ENCODE measurements around the gene C15orf61. TPM values are rescaled to one million over a fixed set of nuclear protein-coding genes. Genes with fewer than 3 reads are reported as not detected.

The C15orf61 gene
- total RNA-seq, 1 donor = 10.1 TPM

GRCh38 chr15:67509918-67510317 is 11.0 kb upstream of the C15orf61 start:
- Histone ChIP-seq H3K27me3 (ENCODE audit: insufficient read depth, low read length) (no peaks in the 10 kb centered on the region), H3K79me2 (ENCODE audit: insufficient read depth, low read length) (no peaks in the 10 kb centered on the region), H3K4me1 (ENCODE audit: insufficient read depth, low read length) (peaks cover 39% of the 10 kb centered on the region), H3K4me2 (ENCODE audit: insufficient read depth, low read length) (no peak overlapping the region), H3K9me3 (ENCODE audit: low read depth, low read length) (no peaks in the 10 kb centered on the region), H3K36me3 (ENCODE audit: insufficient read depth, low read length) (no peaks in the 10 kb centered on the region), H3K27ac (ENCODE audit: low read depth, low read length) (no peak overlapping the region), H2AFZ (ENCODE audit: low read length) (no peak overlapping the region), H3K4me3 (ENCODE audit: insufficient read depth, low read length) (no peak overlapping the region), H4K20me1 (ENCODE audit: insufficient read depth, low read length) (no peaks in the 10 kb centered on the region)
- TF ChIP-seq CTCF (IDR thresholded peaks at IDR 0.05; ENCODE audit: extremely low read depth, low read depth, low read length) = no peak
- DNase-seq (ENCODE audit: insufficient read length, low spot score, missing footprints) = no peak

- Histone ChIP-seq H3K4me3 (ENCODE audit: insufficient read depth, low read length) (no peak overlapping the region), H3K4me1 (ENCODE audit: insufficient read depth, low read length) (peaks cover 39% of the 10 kb centered on the region), H3K4me2 (ENCODE audit: insufficient read depth, low read length) (peak overlapping the region; percentile 71), H3K79me2 (ENCODE audit: insufficient read depth, low read length) (no peaks in the 10 kb centered on the region), H3K9me3 (ENCODE audit: low read depth, low read length) (no peaks in the 10 kb centered on the region), H2AFZ (ENCODE audit: low read length) (no peak overlapping the region), H3K27ac (ENCODE audit: low read depth, low read length) (peak overlapping the region; percentile 55), H3K36me3 (ENCODE audit: insufficient read depth, low read length) (no peaks in the 10 kb centered on the region), H4K20me1 (ENCODE audit: insufficient read depth, low read length) (no peaks in the 10 kb centered on the region), H3K27me3 (ENCODE audit: insufficient read depth, low read length) (no peaks in the 10 kb centered on the region)
- DNase-seq (ENCODE audit: insufficient read length, low spot score, missing footprints) = no peak
- TF ChIP-seq CTCF (IDR thresholded peaks at IDR 0.05; ENCODE audit: extremely low read depth, low read depth, low read length) = no peak
Measured at GRCh38 chr15:67510597-67511190, 10.2 kb upstream of the C15orf61 start.

GRCh38 chr15:67511606-67512005 is 9.3 kb upstream of the C15orf61 start:
- no peak for TF ChIP-seq CTCF (IDR thresholded peaks at IDR 0.05; ENCODE audit: extremely low read depth, low read depth, low read length)
- H3K9me3 ChIP-seq (ENCODE audit: low read depth, low read length) = no peaks in the 10 kb centered on the region
- H3K4me2 ChIP-seq (ENCODE audit: insufficient read depth, low read length) = no peak overlapping the region
- no peak for DNase-seq (ENCODE audit: insufficient read length, low spot score, missing footprints)
- H3K4me1 ChIP-seq (ENCODE audit: insufficient read depth, low read length) = peaks cover 39% of the 10 kb centered on the region
- H3K27ac ChIP-seq (ENCODE audit: low read depth, low read length) = peak overlapping the region; percentile 55
- H4K20me1 ChIP-seq (ENCODE audit: insufficient read depth, low read length) = no peaks in the 10 kb centered on the region
- H3K79me2 ChIP-seq (ENCODE audit: insufficient read depth, low read length) = no peaks in the 10 kb centered on the region
- H3K36me3 ChIP-seq (ENCODE audit: insufficient read depth, low read length) = no peaks in the 10 kb centered on the region
- H3K4me3 ChIP-seq (ENCODE audit: insufficient read depth, low read length) = no peak overlapping the region
- no peak overlapping the region for H2AFZ ChIP-seq (ENCODE audit: low read length)
- no peaks in the 10 kb centered on the region for H3K27me3 ChIP-seq (ENCODE audit: insufficient read depth, low read length)

- H2AFZ ChIP-seq (ENCODE audit: low read length) = no peak overlapping the region
- peaks cover 39% of the 10 kb centered on the region for H3K4me1 ChIP-seq (ENCODE audit: insufficient read depth, low read length)
- TF ChIP-seq CTCF (IDR thresholded peaks at IDR 0.05; ENCODE audit: extremely low read depth, low read depth, low read length) = no peak
- H3K79me2 ChIP-seq (ENCODE audit: insufficient read depth, low read length) = no peaks in the 10 kb centered on the region
- no peaks in the 10 kb centered on the region for H3K9me3 ChIP-seq (ENCODE audit: low read depth, low read length)
- DNase-seq (ENCODE audit: insufficient read length, low spot score, missing footprints) = no peak
- no peaks in the 10 kb centered on the region for H4K20me1 ChIP-seq (ENCODE audit: insufficient read depth, low read length)
- H3K4me3 ChIP-seq (ENCODE audit: insufficient read depth, low read length) = no peak overlapping the region
- no peak overlapping the region for H3K27ac ChIP-seq (ENCODE audit: low read depth, low read length)
- H3K27me3 ChIP-seq (ENCODE audit: insufficient read depth, low read length) = no peaks in the 10 kb centered on the region
- no peak overlapping the region for H3K4me2 ChIP-seq (ENCODE audit: insufficient read depth, low read length)
- H3K36me3 ChIP-seq (ENCODE audit: insufficient read depth, low read length) = no peaks in the 10 kb centered on the region
Measured at GRCh38 chr15:67512140-67512539, 8.8 kb upstream of the C15orf61 start.

Data from osteoblast (primary cell).